ENCODE data around the gene ARHGAP1. TPM values are rescaled to one million over a fixed set of nuclear protein-coding genes. Genes with fewer than 3 reads are reported as not detected.

Gene ARHGAP1
- total RNA-seq, 1 experiment from 2014 or later: 65.4 TPM

GRCh38 chr11:46633291-46634217, 66.9 kb downstream of the ARHGAP1 start:
- CTCF ChIA-PET: interaction anchor here (0.7 kb wide), 1 partner anchor 54 kb away, joined by 3 read pairs; no protein-coding TSS in a partner anchor
- Mint-ChIP-seq H3K9me3 (ENCODE audit: low read depth, unreplicated experiment) (no peaks in the 10 kb centered on the region), H3K27ac (ENCODE audit: unreplicated experiment) (no peak overlapping the region), H3K4me1 (ENCODE audit: low read depth, unreplicated experiment) (no peaks in the 10 kb centered on the region), H3K4me3 (ENCODE audit: low read depth, unreplicated experiment) (no peak overlapping the region), H3K27me3 (ENCODE audit: unreplicated experiment) (no peaks in the 10 kb centered on the region), H3K36me3 (ENCODE audit: insufficient read depth, unreplicated experiment) (peaks cover 10% of the 10 kb centered on the region)
- intact Hi-C loops (cut with micrococcal nuclease; ENCODE audit: unreplicated experiment): no loop called here
- no peak for DNase-seq
- TF ChIP-seq CTCF (IDR thresholded peaks at IDR 0.05; ENCODE audit: unreplicated experiment): no peak
- BruUV-seq (replicated peaks): no TSS peak

GRCh38 chr11:46632502-46632901, 67.9 kb downstream of the ARHGAP1 start:
- Mint-ChIP-seq H3K36me3 (ENCODE audit: insufficient read depth, unreplicated experiment) (peaks cover 10% of the 10 kb centered on the region), H3K4me1 (ENCODE audit: low read depth, unreplicated experiment) (no peaks in the 10 kb centered on the region), H3K27me3 (ENCODE audit: unreplicated experiment) (no peaks in the 10 kb centered on the region), H3K27ac (ENCODE audit: unreplicated experiment) (no peak overlapping the region), H3K4me3 (ENCODE audit: low read depth, unreplicated experiment) (no peak overlapping the region), H3K9me3 (ENCODE audit: low read depth, unreplicated experiment) (no peaks in the 10 kb centered on the region)
- no peak for DNase-seq
- TF ChIP-seq CTCF (IDR thresholded peaks at IDR 0.05; ENCODE audit: unreplicated experiment): no peak
- no TSS peak for BruUV-seq (replicated peaks)
- CTCF ChIA-PET: no interaction called here
- intact Hi-C loops (cut with micrococcal nuclease; ENCODE audit: unreplicated experiment): no loop called here

- H3K9me3 Mint-ChIP-seq (ENCODE audit: low read depth, unreplicated experiment): no peaks in the 10 kb centered on the region
- no TSS peak for BruUV-seq (replicated peaks)
- intact Hi-C loops (cut with micrococcal nuclease; ENCODE audit: unreplicated experiment): no loop called here
- no peak for DNase-seq
- H3K4me1 Mint-ChIP-seq (ENCODE audit: low read depth, unreplicated experiment): no peaks in the 10 kb centered on the region
- H3K27me3 Mint-ChIP-seq (ENCODE audit: unreplicated experiment): no peaks in the 10 kb centered on the region
- H3K27ac Mint-ChIP-seq (ENCODE audit: unreplicated experiment): no peak overlapping the region
- no peak for TF ChIP-seq CTCF (IDR thresholded peaks at IDR 0.05; ENCODE audit: unreplicated experiment)
- no peak overlapping the region for H3K4me3 Mint-ChIP-seq (ENCODE audit: low read depth, unreplicated experiment)
- CTCF ChIA-PET: interaction anchor here (0.6 kb wide), 1 partner anchor 212 kb away, joined by 3 read pairs; no protein-coding TSS in a partner anchor
- peaks cover 10% of the 10 kb centered on the region for H3K36me3 Mint-ChIP-seq (ENCODE audit: insufficient read depth, unreplicated experiment)
Observed at GRCh38 chr11:46631676-46632075, 68.7 kb downstream of the ARHGAP1 start.

- Mint-ChIP-seq H3K36me3 (ENCODE audit: insufficient read depth, unreplicated experiment) (peaks cover 14% of the 10 kb centered on the region), H3K27ac (ENCODE audit: unreplicated experiment) (no peak overlapping the region), H3K4me3 (ENCODE audit: low read depth, unreplicated experiment) (no peak overlapping the region), H3K9me3 (ENCODE audit: low read depth, unreplicated experiment) (no peaks in the 10 kb centered on the region), H3K4me1 (ENCODE audit: low read depth, unreplicated experiment) (peaks cover 7% of the 10 kb centered on the region), H3K27me3 (ENCODE audit: unreplicated experiment) (no peaks in the 10 kb centered on the region)
- no peak for TF ChIP-seq CTCF (IDR thresholded peaks at IDR 0.05; ENCODE audit: unreplicated experiment)
- CTCF ChIA-PET: no interaction called here
- BruUV-seq (replicated peaks): no TSS peak
- no peak for DNase-seq
- intact Hi-C loops (cut with micrococcal nuclease; ENCODE audit: unreplicated experiment): no loop called here
Observed at GRCh38 chr11:46630237-46630636, 70.2 kb downstream of the ARHGAP1 start.

Measured in Calu3 (cell line).